K562 (cell line): Measurements from ENCODE around the gene ATP2A2. TPM values are rescaled to one million over a fixed set of nuclear protein-coding genes. Genes with fewer than 3 reads are reported as not detected.

Experiments used
- ATAC-seq: fragments of 200-7000 bp; cut with Tn5 transposase; 3 replicates; pipeline ENCODE4 v1.9.1; 2020; ENCODE audit warnings: moderate library complexity
- BruUV-seq: library from RNA; stranded (reverse); fragments of 400-500 nt; replicated peaks from 2 replicates; lab custom pipeline; 2021; lab: Mats Ljungman, UMichigan
- CTCF ChIA-PET: fragments of 300-600 bp; formaldehyde crosslinking; extraction: SDS; loops from one replicate; lab custom pipeline; 2021; ENCODE audit warnings: low intra/inter-chr PET ratio; lab: Yijun Ruan, JAX
- POLR2A ChIA-PET: fragments of 300-600, 350-650 bp; sonication (Branson Sonifier 250); formaldehyde crosslinking; extraction: SDS; loops from one replicate; lab custom pipeline; 2021; ENCODE audit warnings: antibody characterized with exemption, inconsistent platforms; lab: Yijun Ruan, JAX
- DNase-seq, 4 experiments: peaks; one replicate each; pipeline versions ENCODE4 v3.0.0 to v3.0.0-alpha.2; 2011 to 2018; ENCODE audit warnings: low spot score in 3 of 4, mixed read lengths in 3 of 4; ENCODE audit errors: extremely low read depth in 1 of 4
- FAIRE-seq: peaks from 2 replicates; lab custom pipeline; 2011; peaks lifted over from hg19 to GRCh38; lab: Jason Lieb, UNC
- H2AFZ ChIP-seq: 2 replicates; pipeline ENCODE4 v1.6.0; 2011; ENCODE audit warnings: low read depth, low read length, control low read depth, inconsistent platforms
- H3K27ac ChIP-seq: fragments of 200-600 bp; 3 replicates; pipeline ENCODE4 v1.8.0; 2011; ENCODE audit warnings: low read depth, mild to moderate bottlenecking, control low read depth, inconsistent platforms, low read length, moderate library complexity, mixed read lengths; ENCODE audit errors: extremely low read depth
- H3K27me3 ChIP-seq, 2 experiments: fragments of 300-600 bp in 1 of 2; 2 replicates in 1 of 2; 3 replicates in 1 of 2; pipeline versions ENCODE4 v1.6.0 to v1.8.0; 2011; ENCODE audit warnings: inconsistent platforms in 2 of 2, low read length in 2 of 2, mild to moderate bottlenecking in 1 of 2, mixed read lengths in 1 of 2, moderate library complexity in 1 of 2; ENCODE audit not compliant: control insufficient read depth in 2 of 2, insufficient read depth in 2 of 2
- H3K36me3 ChIP-seq: fragments of 300-600 bp; 3 replicates; pipeline ENCODE4 v1.8.0; 2011; ENCODE audit warnings: mild to moderate bottlenecking, low read length, inconsistent platforms; ENCODE audit not compliant: control insufficient read depth, insufficient read depth
- H3K4me1 ChIP-seq, 2 experiments: fragments of 200-600 bp in 1 of 2; replicated peaks in 1 of 2; 2 replicates in 1 of 2; 3 replicates in 1 of 2; pipeline versions ENCODE4 v1.5.1 to v1.8.0; 2011; ENCODE audit warnings: inconsistent platforms in 2 of 2, low read length in 2 of 2, mild to moderate bottlenecking in 1 of 2, mixed read lengths in 1 of 2, moderate library complexity in 1 of 2; ENCODE audit not compliant: control insufficient read depth in 2 of 2, insufficient read depth in 2 of 2
- H3K4me2 ChIP-seq: 2 replicates; pipeline ENCODE4 v1.6.1; 2011; ENCODE audit warnings: low read length, control low read depth, inconsistent platforms, mixed read lengths; ENCODE audit not compliant: insufficient read depth
- H3K4me3 ChIP-seq: fragments of 200-600 bp; sonication (generic), shearing (Covaris generic); 2 replicates; pipeline ENCODE4 v1.5.1; 2016; ENCODE audit warnings: control low read depth, inconsistent platforms
- H3K79me2 ChIP-seq: fragments of 200-600 bp; 3 replicates; pipeline ENCODE4 v1.8.0; 2011; ENCODE audit warnings: low read length, inconsistent platforms; ENCODE audit not compliant: control insufficient read depth, insufficient read depth
- H3K9ac ChIP-seq, 2 experiments: 2 replicates each; pipeline versions ENCODE4 v1.6.0 to v1.6.1; 2011; ENCODE audit warnings: low read depth in 2 of 2, low read length in 2 of 2, control low read depth in 1 of 2, inconsistent platforms in 1 of 2, mild to moderate bottlenecking in 1 of 2, mixed read lengths in 1 of 2; ENCODE audit not compliant: insufficient read depth in 1 of 2
- H3K9me1 ChIP-seq: one replicate; pipeline ENCODE4 v1.6.0; 2011; ENCODE audit warnings: inconsistent platforms, mild to moderate bottlenecking, low read length, moderate library complexity; ENCODE audit not compliant: control insufficient read depth, insufficient read depth
- H3K9me3 ChIP-seq: replicated peaks from 2 replicates; pipeline ENCODE4 v1.5.1; 2011; ENCODE audit warnings: low read depth, low read length, inconsistent platforms; ENCODE audit not compliant: control insufficient read depth, insufficient read depth
- H4K20me1 ChIP-seq: replicated peaks from 2 replicates; pipeline ENCODE4 v1.6.1; 2011; ENCODE audit warnings: low read length, inconsistent platforms, mixed read lengths; ENCODE audit not compliant: control insufficient read depth, insufficient read depth
- CBX1 ChIP-seq: sonication (generic); IDR thresholded peaks from 2 replicates; pipeline ENCODE4 v1.6.1; 2016; ENCODE audit warnings: antibody characterized with exemption, low read depth, mild to moderate bottlenecking
- CBX5 ChIP-seq: IDR thresholded peaks from 2 replicates; pipeline ENCODE4 v1.6.1; 2014; ENCODE audit warnings: low read depth, borderline replicate concordance
- DIDO1 ChIP-seq: fragments of 450-650 bp; IDR thresholded peaks from 2 replicates; pipeline ENCODE4 v1.6.1; 2016; ENCODE audit warnings: low read depth, missing biosample characterization, missing genetic modification characterization
- FOXJ3 ChIP-seq: sonication (generic); formaldehyde crosslinking; IDR thresholded peaks from 2 replicates; pipeline ENCODE4 v1.4.0; 2020; ENCODE audit warnings: mild to moderate bottlenecking, missing genetic modification reagents
- GABPA ChIP-seq: fragments of 200-800 bp; sonication (Bioruptor generic); conservative IDR thresholded peaks from 2 replicates; pipeline ENCODE4 v1.6.1; 2016; ENCODE audit warnings: low read depth, missing genetic modification characterization, missing compliant biosample characterization
- LCOR ChIP-seq: sonication (generic); formaldehyde crosslinking; IDR thresholded peaks from 2 replicates; pipeline ENCODE4 v1.8.0; 2022; ENCODE audit warnings: mild to moderate bottlenecking, missing genetic modification reagents
- NCOA6 ChIP-seq: fragments of 450-650 bp; IDR thresholded peaks from 2 replicates; pipeline ENCODE4 v1.6.1; 2017; ENCODE audit warnings: mild to moderate bottlenecking
- NFRKB ChIP-seq: fragments of 450-650 bp; IDR thresholded peaks from 2 replicates; pipeline ENCODE4 v1.6.1; 2016; ENCODE audit warnings: low read depth
- SLC30A9 ChIP-seq: fragments of 250-450 bp; sonication (Bioruptor Pico); IDR thresholded peaks from 2 replicates; pipeline ENCODE4 v1.8.0; 2022; ENCODE audit warnings: mild to moderate bottlenecking, moderate library complexity
- ZBTB9 ChIP-seq: fragments of 450-650 bp; formaldehyde crosslinking; IDR thresholded peaks from 2 replicates; pipeline ENCODE4 v1.4.0; 2020; ENCODE audit warnings: mild to moderate bottlenecking, moderate library complexity
- ZKSCAN1 ChIP-seq: fragments of 150-350 bp; IDR thresholded peaks from 2 replicates; pipeline ENCODE4 v1.6.1; 2016; ENCODE audit warnings: low read depth, low read length
- WGBS: fragments of 100-300 bp; shearing (Covaris generic); methylation state at CpG from one replicate; pipeline ENCODE4 v1.1.6; 2016; ENCODE audit warnings: low coverage, mixed read lengths; ENCODE audit not compliant: insufficient coverage; ENCODE audit errors: missing lambda C conversion rate; 5-methylcytosine and 5-hydroxymethylcytosine counted together
- in situ Hi-C: fragments of 300-500 bp; cut with MboI; formaldehyde crosslinking; loops from 4 replicates; pipeline ENCODE4 v1.15.0; 2018; ENCODE audit warnings: inconsistent platforms, mixed read lengths
- intact Hi-C: fragments of 100-400 bp; cut with micrococcal nuclease; formaldehyde crosslinking; loops from 2 replicates; pipeline ENCODE4 v1.14.2; 2022
- polyA plus RNA-seq, 8 experiments: library from polyadenylated mRNA; depleted of rRNA in 4 of 8; stranded (reverse) in 5 of 8; unstranded in 3 of 8; fragments of >200 nt; fragmentation: Nextera tagmentation in 2 of 8; fragmentation: Illumina TruSeq in 1 of 8; extraction: Ambion mirVana in 2 of 8; extraction: Trizol in 1 of 8; gene quantifications; 2 replicates each; pipeline versions ENCODE4 v1.2.1 to v1.2.3, GENCODE V29; 2011 to 2014; ENCODE audit warnings: inconsistent platforms in 1 of 8, missing spikeins in 1 of 8
- total RNA-seq, 7 experiments: library from RNA; depleted of rRNA in 6 of 7; stranded (reverse); fragments of >200 nt in 6 of 7; fragmentation: Illumina TruSeq in 2 of 7; extraction: Trizol in 2 of 7; gene quantifications; 2 replicates each; pipeline versions ENCODE4 v1.2.1 to v1.2.3, GENCODE V29; 2011 to 2021; ENCODE audit warnings: low replicate concordance in 1 of 7
- TF ChIP-seq, protein P1 (sequence below): fragments of 250-450 bp; sonication (Bioruptor Pico); IDR thresholded peaks from 2 replicates; pipeline ENCODE4 v1.8.0; 2021; ENCODE audit warnings: moderate library complexity, mild to moderate bottlenecking, inconsistent platforms

Gene ATP2A2
- total and polyA plus RNA-seq, 9 of the 15 experiments (the other 6 are each of a cell fraction or from before 2014, with no cell fraction given), result 5.2 to 205 (median 51.6) TPM

DNA sequence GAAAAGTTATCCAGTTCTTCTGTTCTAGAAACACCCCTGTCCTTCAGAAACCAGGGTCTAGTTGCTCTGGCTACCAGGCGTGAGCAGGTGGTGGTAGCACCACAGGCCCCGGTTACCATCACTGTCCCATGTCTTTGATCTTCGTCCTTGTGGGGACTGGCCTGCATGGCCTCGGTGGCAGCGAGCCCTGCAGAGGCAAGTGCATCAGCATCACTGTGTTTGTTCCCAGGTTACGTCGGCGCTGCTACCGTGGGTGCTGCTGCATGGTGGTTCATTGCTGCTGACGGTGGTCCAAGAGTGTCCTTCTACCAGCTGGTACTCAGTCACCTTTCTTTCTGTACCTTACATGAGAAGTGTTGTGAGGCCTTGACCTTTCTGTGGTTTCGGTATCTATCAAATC is 63.6 kb downstream of the ATP2A2 start:
- H3K4me2 ChIP-seq, result no peak overlapping the region
- FAIRE-seq, result no peak

More for the DNA sequence above, 63.6 kb downstream of the ATP2A2 start:
- ATAC-seq (no peak), DNase-seq (no peak)
- H3K9me3 ChIP-seq, result no peaks in the 10 kb centered on the region
- 97% methylated on average over 11 of the region's 11 CpGs for WGBS
- H3K27ac ChIP-seq, result no peak overlapping the region
- H3K36me3 ChIP-seq, result peaks cover 100% of the 10 kb centered on the region
- H3K4me3 ChIP-seq, result no peak overlapping the region
- H3K27me3 ChIP-seq, result no peaks in the 10 kb centered on the region
- peaks cover 8% of the 10 kb centered on the region; the same call in 1 of the 2 replicates for H4K20me1 ChIP-seq
- no peaks in the 10 kb centered on the region for H3K79me2 ChIP-seq
- H2AFZ ChIP-seq, result no peak overlapping the region
- ChIA-PET CTCF (no interaction called here), POLR2A (interaction anchor here (0.6 to 1.0 kb wide), 2 partner anchors 10 to 71 kb away, joined by 3 read pairs; no protein-coding TSS in a partner anchor)
- no peak overlapping the region for H3K9ac ChIP-seq
- intact Hi-C loops (no loop called here), in situ Hi-C loops (no loop called here)
- no TSS peak for BruUV-seq
- H3K9me1 ChIP-seq, result no peaks in the 10 kb centered on the region
- TF ChIP-seq, protein P1, sequence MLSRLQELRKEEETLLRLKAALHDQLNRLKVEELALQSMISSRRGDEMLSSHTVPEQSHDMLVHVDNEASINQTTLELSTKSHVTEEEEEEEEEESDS (CRISPR knock-in tag), result no peak
- no peak for TF ChIP-seq DIDO1 (tag)
- TF ChIP-seq SLC30A9 (CRISPR knock-in tag), result no peak
- TF ChIP-seq ZKSCAN1, result no peak
- TF ChIP-seq GABPA (tag), result no peak
- TF ChIP-seq NFRKB, result no peak
- no peak for TF ChIP-seq CBX5
- TF ChIP-seq CBX1, result no peak
- TF ChIP-seq LCOR (CRISPR knock-in tag), result no peak
- TF ChIP-seq ZBTB9 (CRISPR knock-in tag), result no peak
- no peak for TF ChIP-seq FOXJ3 (CRISPR knock-in tag)
- TF ChIP-seq NCOA6, result no peak
- H3K4me1 ChIP-seq, result no peaks in the 10 kb centered on the region
